Prostate gland (tissue), 2 donors: ENCODE measurements around the gene WDR35.

Experiments used
- POLR2A ChIP-seq: fragments of 450-650 bp; IDR thresholded peaks from one replicate; pipeline ENCODE4 v1.6.1; 2016; ENCODE audit warnings: antibody characterized with exemption, mild to moderate bottlenecking
- TF ChIP-seq, protein P1 (sequence below), 4 experiments: fragments of 200-600 bp in 2 of 4; fragments of 450-650 bp in 2 of 4; sonication (generic) in 2 of 4; IDR thresholded peaks; 1 replicate in 3 of 4; 2 replicates in 1 of 4; pipeline ENCODE4 v1.5.1; 2016 to 2019; ENCODE audit warnings: antibody characterized with exemption in 4 of 4, mild to moderate bottlenecking in 2 of 4, moderate library complexity in 2 of 4

DNA sequence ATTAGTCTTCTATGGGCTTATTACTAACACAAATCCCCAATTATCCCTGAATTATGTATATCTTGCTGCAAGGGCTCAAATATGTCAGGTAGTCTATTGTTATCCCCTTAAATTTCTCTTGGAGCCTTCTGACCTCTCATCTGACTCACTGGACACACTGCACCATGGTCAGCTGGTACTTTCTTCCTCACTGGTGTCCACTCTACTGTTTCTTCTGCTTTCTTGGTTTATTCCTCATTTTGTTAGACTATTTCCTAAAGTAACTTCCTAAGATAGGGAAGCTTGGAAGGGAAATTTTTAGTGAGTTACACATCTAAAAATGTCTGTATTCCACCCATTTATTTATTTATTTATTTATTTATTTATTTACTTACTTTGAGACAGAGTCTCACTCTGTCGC, 26.5 kb downstream of the WDR35 start:
- TF ChIP-seq, protein P1, sequence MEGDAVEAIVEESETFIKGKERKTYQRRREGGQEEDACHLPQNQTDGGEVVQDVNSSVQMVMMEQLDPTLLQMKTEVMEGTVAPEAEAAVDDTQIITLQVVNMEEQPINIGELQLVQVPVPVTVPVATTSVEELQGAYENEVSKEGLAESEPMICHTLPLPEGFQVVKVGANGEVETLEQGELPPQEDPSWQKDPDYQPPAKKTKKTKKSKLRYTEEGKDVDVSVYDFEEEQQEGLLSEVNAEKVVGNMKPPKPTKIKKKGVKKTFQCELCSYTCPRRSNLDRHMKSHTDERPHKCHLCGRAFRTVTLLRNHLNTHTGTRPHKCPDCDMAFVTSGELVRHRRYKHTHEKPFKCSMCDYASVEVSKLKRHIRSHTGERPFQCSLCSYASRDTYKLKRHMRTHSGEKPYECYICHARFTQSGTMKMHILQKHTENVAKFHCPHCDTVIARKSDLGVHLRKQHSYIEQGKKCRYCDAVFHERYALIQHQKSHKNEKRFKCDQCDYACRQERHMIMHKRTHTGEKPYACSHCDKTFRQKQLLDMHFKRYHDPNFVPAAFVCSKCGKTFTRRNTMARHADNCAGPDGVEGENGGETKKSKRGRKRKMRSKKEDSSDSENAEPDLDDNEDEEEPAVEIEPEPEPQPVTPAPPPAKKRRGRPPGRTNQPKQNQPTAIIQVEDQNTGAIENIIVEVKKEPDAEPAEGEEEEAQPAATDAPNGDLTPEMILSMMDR (IDR thresholded peaks at IDR 0.05), result no peak
- TF ChIP-seq POLR2A, result no peak
